D721Med (cell line): ENCODE data around the gene NECAP2.
A peak's percentile ranks its signal among the peaks of the same experiment; 100 is the strongest.

Experiments
- DNase-seq: peaks from one replicate; pipeline ENCODE4 v3.0.0; 2011; ENCODE audit warnings: low spot score; ENCODE audit not compliant: insufficient read length
- FAIRE-seq: peaks from 2 replicates; lab custom pipeline; 2011; peaks lifted over from hg19 to GRCh38; lab: Jason Lieb, UNC
- CTCF ChIP-seq: IDR thresholded peaks from 2 replicates; pipeline ENCODE4 v1.5.1; 2012; ENCODE audit warnings: mild to moderate bottlenecking, control low read depth; ENCODE audit not compliant: insufficient read depth; ENCODE audit errors: missing control alignments

NECAP2 gene

GRCh38 chr1:16440470-16441281 lies at the start of gene NECAP2:
TSS of gene NECAP2 (plus strand) at chr1:16440724. CDS start at chr1:16440762, 38 bp downstream.
- TF ChIP-seq CTCF, result peak; percentile 88
- FAIRE-seq (no peak), DNase-seq (peak; percentile 64)

GRCh38 chr1:16391411-16391810 lies 49.1 kb upstream of the NECAP2 start:
- DNase-seq (no peak), FAIRE-seq (no peak)
- no peak for TF ChIP-seq CTCF

GRCh38 chr1:16392740-16393569 lies 47.6 kb upstream of the NECAP2 start:
- DNase-seq, result no peak
- no peak for FAIRE-seq
- TF ChIP-seq CTCF, result no peak

GRCh38 chr1:16393570-16394521 lies 46.7 kb upstream of the NECAP2 start:
- no peak for TF ChIP-seq CTCF
- DNase-seq, result no peak
- FAIRE-seq, result no peak

GRCh38 chr1:16394977-16395376 lies 45.5 kb upstream of the NECAP2 start:
- FAIRE-seq (no peak), DNase-seq (no peak)
- TF ChIP-seq CTCF, result no peak

- no peak for TF ChIP-seq CTCF
- FAIRE-seq (no peak), DNase-seq (no peak)
These were observed 43.9 kb upstream of the NECAP2 start for GRCh38 chr1:16396591-16396990.
